NOMO-1 treated with DMSO at 0.1 percent for 48 hours (cell line): ENCODE measurements around the gene SYT12.
A peak's percentile ranks its signal among the peaks of the same experiment; 100 is the strongest.

Experiments used
- DNase-seq: peaks from one replicate; lab custom pipeline; 2025; ENCODE audit not compliant: unreplicated experiment; lab: John Stamatoyannopoulos, UW

SYT12 gene

GRCh38 chr11:67054836-67055523 lies 32.0 kb downstream of the SYT12 start:
- DNase-seq: no peak

GRCh38 chr11:67055812-67056211 lies 32.9 kb downstream of the SYT12 start:
- no peak for DNase-seq

- DNase-seq: no peak
These were observed 33.6 kb downstream of the SYT12 start, which contains the start of gene RHOD for GRCh38 chr11:67056267-67057204. Gene RHOD, plus strand, starts transcription at chr11:67056847. Its CDS starts 56 bp downstream, at chr11:67056903.

DNA sequence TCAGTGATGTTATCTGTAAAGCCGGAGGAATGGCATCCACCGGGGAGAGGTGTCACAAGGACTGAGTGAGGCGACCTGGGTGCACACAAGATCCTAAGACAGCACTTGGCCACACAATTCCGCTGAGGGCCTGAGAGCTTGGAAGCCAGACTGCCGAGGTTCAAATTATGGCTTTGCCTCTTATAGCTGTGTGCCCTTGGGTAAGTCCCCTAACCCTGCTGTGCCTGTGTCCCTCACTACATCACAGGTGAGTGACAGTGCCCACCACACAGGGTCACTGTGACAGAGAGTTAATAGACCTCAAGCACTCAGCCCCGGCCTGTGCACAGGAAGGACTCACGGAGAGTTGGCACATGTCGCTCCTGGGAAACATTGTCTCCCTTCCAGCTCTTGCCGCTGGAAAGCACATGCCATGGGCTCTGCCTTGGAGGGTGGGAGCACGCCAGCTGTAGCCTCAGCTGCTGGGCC lies 34.3 kb downstream of the SYT12 start:
- DNase-seq: no peak

- DNase-seq: no peak
These were observed 35.6 kb downstream of the SYT12 start for GRCh38 chr11:67058506-67058905.

GRCh38 chr11:67059671-67060070 lies 36.7 kb downstream of the SYT12 start:
- DNase-seq: no peak

DNA sequence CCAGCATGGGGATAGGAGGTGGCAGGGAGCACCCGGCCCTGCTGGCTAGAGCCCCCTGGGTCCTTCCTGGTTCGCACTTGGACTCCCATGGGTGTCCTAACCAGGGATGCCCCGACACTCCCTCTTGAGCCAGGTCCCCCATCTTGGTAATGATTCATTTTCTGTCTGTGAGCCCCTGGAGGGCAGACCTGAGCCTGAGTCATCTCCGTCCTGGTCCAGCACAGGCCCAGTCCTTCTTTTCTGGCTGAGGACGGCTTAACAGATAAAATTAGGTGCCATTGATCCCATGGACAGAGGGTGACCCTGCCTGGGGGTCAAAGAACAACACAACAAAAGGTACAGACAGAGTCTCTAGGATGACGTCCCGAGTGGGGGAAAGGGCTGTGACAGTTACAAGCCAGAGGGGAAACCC lies 37.2 kb downstream of the SYT12 start:
- DNase-seq: no peak

- DNase-seq: no peak
These were observed 39.8 kb downstream of the SYT12 start for GRCh38 chr11:67062526-67063373.

DNA sequence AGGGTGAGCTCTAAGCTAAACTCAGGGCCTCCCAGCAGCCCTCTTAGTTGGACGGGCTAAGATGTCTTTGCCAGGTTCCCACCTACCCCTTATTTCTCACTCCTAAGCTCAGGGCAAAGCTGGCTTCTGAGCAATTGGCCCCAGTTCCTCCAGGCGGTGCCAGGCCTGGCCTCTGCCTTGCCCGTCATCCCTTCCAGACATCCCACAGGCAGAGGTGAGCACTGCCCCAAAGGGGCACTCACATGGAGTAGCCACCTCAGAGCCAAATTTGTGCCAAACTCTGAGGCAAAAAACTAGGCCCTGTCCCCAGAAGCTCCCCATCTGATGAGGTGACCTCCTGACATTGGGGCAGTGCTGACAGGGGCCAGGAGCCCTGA lies 43.4 kb downstream of the SYT12 start:
- DNase-seq: no peak

- peak; percentile 50 for DNase-seq
These were observed 48.7 kb downstream of the SYT12 start for GRCh38 chr11:67071420-67072284.

GRCh38 chr11:67072295-67072694 lies 49.4 kb downstream of the SYT12 start:
- DNase-seq: no peak

DNA sequence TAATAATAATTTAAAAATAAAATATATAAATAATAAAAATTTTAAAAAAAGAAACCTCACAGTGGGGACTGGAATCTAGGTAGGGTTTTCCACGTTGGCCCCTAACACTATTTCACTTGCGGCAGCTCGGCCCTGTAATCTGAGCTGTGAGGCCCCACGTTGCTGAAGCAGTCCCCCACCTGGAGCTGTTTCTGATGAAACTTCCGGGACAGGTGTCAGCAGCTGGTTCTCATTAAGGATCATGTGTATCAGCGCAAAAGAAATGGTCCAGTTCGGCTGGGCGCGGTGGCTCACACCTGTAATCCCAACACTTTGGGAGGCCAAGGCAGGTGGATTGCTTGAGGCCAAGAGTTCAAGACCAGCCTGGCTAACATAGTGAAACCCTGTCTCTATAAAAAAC lies 51.0 kb downstream of the SYT12 start:
- no peak for DNase-seq

- no peak for DNase-seq
These were observed 53.3 kb downstream of the SYT12 start for GRCh38 chr11:67076202-67076601.

DNA sequence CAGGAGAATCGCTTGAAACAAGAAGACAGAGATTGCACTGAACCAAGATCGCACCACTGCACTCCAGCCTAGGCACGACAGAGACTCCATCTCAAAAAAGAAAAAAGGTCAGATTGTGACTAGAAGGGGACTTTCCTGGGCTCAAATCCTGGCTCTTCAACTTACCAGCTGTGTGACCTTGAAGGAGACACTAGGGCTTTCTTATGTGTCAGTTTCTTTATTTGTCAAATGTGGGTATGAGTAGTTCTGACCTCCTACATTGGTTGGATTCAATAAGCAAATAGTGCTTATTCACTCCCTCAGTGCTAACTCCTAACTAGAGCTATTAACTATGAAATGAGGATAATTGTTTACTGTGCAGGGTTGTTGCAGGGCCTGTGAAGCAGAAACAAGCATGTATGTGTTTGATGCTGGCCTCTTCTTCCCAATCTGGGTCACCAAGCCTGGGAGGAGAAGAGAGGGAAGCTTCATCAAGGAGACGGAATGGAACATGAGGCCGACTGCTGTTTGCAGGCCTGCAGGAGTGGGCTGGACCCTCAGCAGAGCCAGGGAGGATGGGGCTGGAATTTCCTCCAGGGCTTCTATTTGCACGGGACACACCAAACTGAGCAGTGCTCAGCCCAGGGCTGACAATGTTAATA lies 56.3 kb downstream of the SYT12 start:
- DNase-seq: no peak

DNA sequence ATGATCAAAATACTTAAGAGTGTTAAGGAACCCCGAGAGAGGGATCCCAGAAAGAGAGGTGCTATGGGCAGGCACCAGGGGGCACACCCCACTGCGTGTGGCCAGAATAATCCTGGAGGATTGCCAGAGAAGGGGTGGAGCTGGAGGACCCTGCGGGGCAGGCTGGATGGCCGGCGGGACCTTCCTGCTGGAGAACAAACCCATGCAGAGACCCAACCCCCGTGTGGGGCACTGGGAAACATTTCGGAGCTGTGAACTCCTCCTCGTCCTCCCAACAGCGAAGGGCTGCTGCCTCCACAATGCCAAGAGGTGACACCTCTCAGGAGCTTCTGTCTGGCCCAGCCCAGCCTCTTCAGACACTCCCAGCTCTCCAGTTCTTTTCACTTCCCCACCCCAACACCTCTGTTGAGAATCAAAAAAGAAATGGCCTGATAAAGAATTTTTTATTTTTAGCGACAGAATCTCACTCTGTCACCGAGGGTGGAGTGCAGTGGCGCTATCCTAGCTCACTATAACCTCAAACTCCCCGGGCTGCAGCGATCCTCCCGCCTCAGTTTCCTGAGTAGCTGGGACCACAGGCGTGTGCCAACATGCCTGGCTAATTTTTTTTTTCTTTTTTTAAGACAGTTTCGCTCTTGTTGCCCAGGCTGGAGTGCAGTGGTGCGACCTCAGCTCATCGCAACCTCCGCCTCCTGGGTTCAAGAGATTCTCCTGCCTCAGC lies 59.3 kb downstream of the SYT12 start:
- peak; percentile 60 for DNase-seq

GRCh38 chr11:67083786-67084366 lies 60.9 kb downstream of the SYT12 start:
- no peak for DNase-seq

GRCh38 chr11:67085617-67086016 lies 62.7 kb downstream of the SYT12 start:
- DNase-seq: no peak

- no peak for DNase-seq
These were observed 67.8 kb downstream of the SYT12 start for GRCh38 chr11:67090717-67091116.

GRCh38 chr11:67095214-67095507 lies 72.2 kb downstream of the SYT12 start:
- no peak for DNase-seq
